RPMI8226 (cell line): ENCODE data around the gene CCDC169.

Experiments used
- DNase-seq: peaks from one replicate; pipeline ENCODE4 v3.0.0-alpha.2; 2015

Gene CCDC169

GRCh38 chr13:36242761-36243160, 54.9 kb downstream of the CCDC169 start:
- DNase-seq = no peak

- no peak for DNase-seq
Observed at GRCh38 chr13:36231236-36231635, 66.4 kb downstream of the CCDC169 start.

- DNase-seq = no peak
Observed at GRCh38 chr13:36224730-36225129, 72.9 kb downstream of the CCDC169 start.

GRCh38 chr13:36219883-36220282, 77.7 kb downstream of the CCDC169 start:
- no peak for DNase-seq

- no peak for DNase-seq
Observed at GRCh38 chr13:36217456-36217855, 80.2 kb downstream of the CCDC169 start.

- DNase-seq = no peak
Observed at GRCh38 chr13:36214163-36214921, 83.3 kb downstream of the CCDC169 start, which contains the start of gene SOHLH2. TSS of gene SOHLH2 (minus strand) at chr13:36214556. CDS start at chr13:36214526, 30 bp downstream.

GRCh38 chr13:36212789-36213188, 84.8 kb downstream of the CCDC169 start:
- DNase-seq = no peak

GRCh38 chr13:36211567-36211966, 86.0 kb downstream of the CCDC169 start:
- DNase-seq = no peak

- no peak for DNase-seq
Observed at GRCh38 chr13:36210738-36211137, 86.9 kb downstream of the CCDC169 start.

- no peak for DNase-seq
Observed at GRCh38 chr13:36207672-36208071, 89.9 kb downstream of the CCDC169 start.

- no peak for DNase-seq
Observed at GRCh38 chr13:36193151-36193855, 104.3 kb downstream of the CCDC169 start.

GRCh38 chr13:36192166-36192565, 105.4 kb downstream of the CCDC169 start:
- peak; percentile 6 for DNase-seq

- DNase-seq = no peak
Observed at GRCh38 chr13:36190771-36191170, 106.8 kb downstream of the CCDC169 start.

GRCh38 chr13:36188441-36188840, 109.2 kb downstream of the CCDC169 start:
- DNase-seq = no peak

GRCh38 chr13:36183901-36184300, 113.7 kb downstream of the CCDC169 start:
- no peak for DNase-seq
